Bronchial epithelial cell (primary cell): Measurements from ENCODE around the gene ZBP1. TPM values are rescaled to one million over a fixed set of nuclear protein-coding genes. Genes with fewer than 3 reads are reported as not detected.

Experiments used
- DNase-seq: peaks from one replicate; pipeline ENCODE4 v3.0.0-alpha.2; 2010; ENCODE audit warnings: low read depth
- FAIRE-seq: peaks from 2 replicates; lab custom pipeline; 2011; peaks lifted over from hg19 to GRCh38; lab: Jason Lieb, UNC
- H3K27me3 ChIP-seq: 2 replicates; pipeline ENCODE4 v1.5.1; 2011; ENCODE audit warnings: low read length; ENCODE audit not compliant: control insufficient read depth, insufficient read depth
- H3K36me3 ChIP-seq: 2 replicates; pipeline ENCODE4 v1.5.1; 2011; ENCODE audit warnings: low read length; ENCODE audit not compliant: control insufficient read depth, insufficient read depth
- H3K4me3 ChIP-seq: 2 replicates; pipeline ENCODE4 v1.5.1; 2011; ENCODE audit warnings: mild to moderate bottlenecking, low read depth, low read length, control low read depth
- total RNA-seq: library from RNA; depleted of rRNA; stranded (reverse); fragments of >200 nt; gene quantifications from 2 replicates; pipeline ENCODE4 v1.2.1, GENCODE V29; 2014
- TF ChIP-seq, protein P1 (sequence below): IDR thresholded peaks from 2 replicates; pipeline ENCODE4 v1.5.1; 2011; ENCODE audit warnings: mild to moderate bottlenecking, moderate library complexity, low read length, control low read depth, inconsistent platforms; ENCODE audit not compliant: insufficient read depth, severe bottlenecking

The ZBP1 gene
- total RNA-seq, 1 donor from 2014 or later = not detected

DNA sequence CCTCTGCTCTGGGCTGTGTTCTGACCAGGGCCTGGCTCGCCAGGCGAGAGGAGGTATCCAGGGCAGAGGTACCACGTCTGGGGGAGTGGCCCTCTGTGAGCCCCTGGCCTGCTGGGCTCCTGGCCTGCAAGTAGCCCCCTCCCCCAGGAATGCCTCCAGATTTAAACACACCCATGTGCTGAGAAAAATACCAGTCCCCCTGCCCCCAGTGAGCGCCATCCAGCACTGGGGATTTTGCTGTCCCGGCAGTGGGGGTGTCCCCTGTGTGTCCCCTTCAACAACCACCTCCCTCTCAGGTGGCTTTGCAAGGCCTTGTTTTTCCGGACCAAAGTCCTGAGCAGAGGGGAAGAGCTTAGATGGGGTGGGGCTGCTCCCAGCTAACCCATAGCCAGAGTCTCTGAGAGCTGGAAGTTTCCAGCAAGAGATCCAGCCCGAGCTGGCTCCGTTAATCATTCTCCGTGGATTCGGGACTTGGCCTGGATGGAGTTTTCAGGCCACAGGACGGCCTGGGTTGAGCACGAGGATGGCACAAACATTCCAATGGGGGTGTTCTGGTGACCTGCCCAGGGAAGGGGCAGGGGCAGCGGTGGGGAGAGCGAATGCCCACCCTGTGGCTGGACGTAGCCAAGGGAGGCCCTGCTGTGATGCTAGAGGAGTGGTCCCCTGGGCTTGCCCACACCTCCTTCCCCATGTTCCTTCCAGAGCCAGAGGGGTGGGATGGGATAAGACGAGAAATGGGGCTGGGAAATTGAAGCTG, 30.3 kb downstream of the ZBP1 start:
- FAIRE-seq = no peak
- no peaks in the 10 kb centered on the region for H3K27me3 ChIP-seq
- no peak overlapping the region for H3K4me3 ChIP-seq
- TF ChIP-seq, protein P1, sequence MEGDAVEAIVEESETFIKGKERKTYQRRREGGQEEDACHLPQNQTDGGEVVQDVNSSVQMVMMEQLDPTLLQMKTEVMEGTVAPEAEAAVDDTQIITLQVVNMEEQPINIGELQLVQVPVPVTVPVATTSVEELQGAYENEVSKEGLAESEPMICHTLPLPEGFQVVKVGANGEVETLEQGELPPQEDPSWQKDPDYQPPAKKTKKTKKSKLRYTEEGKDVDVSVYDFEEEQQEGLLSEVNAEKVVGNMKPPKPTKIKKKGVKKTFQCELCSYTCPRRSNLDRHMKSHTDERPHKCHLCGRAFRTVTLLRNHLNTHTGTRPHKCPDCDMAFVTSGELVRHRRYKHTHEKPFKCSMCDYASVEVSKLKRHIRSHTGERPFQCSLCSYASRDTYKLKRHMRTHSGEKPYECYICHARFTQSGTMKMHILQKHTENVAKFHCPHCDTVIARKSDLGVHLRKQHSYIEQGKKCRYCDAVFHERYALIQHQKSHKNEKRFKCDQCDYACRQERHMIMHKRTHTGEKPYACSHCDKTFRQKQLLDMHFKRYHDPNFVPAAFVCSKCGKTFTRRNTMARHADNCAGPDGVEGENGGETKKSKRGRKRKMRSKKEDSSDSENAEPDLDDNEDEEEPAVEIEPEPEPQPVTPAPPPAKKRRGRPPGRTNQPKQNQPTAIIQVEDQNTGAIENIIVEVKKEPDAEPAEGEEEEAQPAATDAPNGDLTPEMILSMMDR = no peak
- H3K36me3 ChIP-seq = no peaks in the 10 kb centered on the region
- DNase-seq = no peak

DNA sequence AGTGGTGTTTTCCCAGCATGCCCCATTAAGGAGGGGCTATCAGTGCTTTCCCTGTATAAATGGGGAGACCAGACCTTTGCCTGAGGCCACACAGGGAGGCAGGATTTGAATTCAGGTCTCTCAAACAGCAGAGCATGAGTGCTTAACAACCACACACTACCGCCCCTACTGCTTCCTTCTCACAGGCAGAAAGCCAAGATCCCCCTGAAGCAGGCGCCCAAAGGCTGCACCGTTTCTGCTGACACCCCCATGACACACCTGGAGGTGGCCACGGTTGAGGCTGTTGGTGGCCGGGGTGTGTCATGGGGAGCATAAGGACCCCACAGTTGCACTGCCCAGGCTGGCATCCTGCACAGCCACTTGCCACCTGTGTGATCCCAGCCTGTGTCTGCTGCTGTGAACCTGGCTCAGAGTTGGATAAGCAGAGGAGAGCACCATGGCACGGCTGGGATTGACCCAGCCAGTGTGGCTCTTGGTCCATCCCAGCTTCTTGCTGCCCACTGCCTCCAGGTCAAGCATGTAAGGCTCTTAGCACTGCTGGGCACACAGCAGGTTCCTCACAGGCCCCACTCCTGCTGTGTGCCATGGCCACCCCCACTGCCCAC, 31.0 kb downstream of the ZBP1 start:
- no peaks in the 10 kb centered on the region for H3K27me3 ChIP-seq
- DNase-seq = no peak
- no peak for FAIRE-seq

DNA sequence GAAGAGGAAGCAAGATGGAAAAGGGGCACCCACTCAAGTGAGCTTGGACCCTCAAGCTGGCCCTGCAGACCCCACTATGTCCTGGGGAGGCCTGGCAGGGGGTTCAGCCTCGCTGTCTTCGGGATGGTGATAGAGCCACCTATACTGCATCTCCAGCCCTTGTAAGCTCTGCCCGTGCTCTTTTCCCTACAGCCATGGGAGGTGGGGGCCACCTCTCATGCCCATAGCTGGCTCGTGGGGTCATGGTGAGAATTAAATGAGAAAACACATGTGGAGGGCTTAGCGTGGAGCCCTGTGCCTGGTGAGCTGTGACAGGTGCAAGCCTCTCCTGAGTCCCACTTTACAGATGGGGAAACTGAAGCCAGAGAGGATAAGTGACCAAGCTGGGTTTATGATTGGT, 31.6 kb downstream of the ZBP1 start:
- FAIRE-seq = no peak
- TF ChIP-seq, protein P1 = no peak
- H3K27me3 ChIP-seq = no peaks in the 10 kb centered on the region

More for the DNA sequence above, 31.0 kb downstream of the ZBP1 start:
- TF ChIP-seq, protein P1 = no peak
- Histone ChIP-seq H3K36me3 (no peaks in the 10 kb centered on the region), H3K4me3 (no peak overlapping the region)

DNA sequence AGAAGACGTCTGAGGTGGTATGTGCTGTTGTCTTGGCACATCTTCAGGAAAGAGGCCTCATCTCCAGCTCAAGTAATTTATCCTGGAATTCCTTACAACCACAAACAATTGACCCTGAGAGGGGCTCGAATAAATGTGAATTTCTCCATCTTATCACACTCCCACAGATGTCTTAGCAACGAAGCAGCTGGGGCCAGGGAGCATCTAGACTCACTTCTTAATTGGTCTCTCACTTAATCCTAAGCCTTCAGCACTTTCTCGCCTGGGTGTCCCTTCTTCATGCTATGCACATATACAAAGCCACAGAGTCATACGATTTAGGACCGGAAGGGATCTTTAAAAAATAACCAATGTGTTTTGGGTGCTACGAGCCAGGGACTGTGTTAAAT, 32.2 kb downstream of the ZBP1 start:
- FAIRE-seq (no peak), DNase-seq (no peak)
- Histone ChIP-seq H3K36me3 (no peaks in the 10 kb centered on the region), H3K4me3 (no peak overlapping the region), H3K27me3 (no peaks in the 10 kb centered on the region)
- TF ChIP-seq, protein P1 = no peak

More for the DNA sequence above, 31.6 kb downstream of the ZBP1 start:
- Histone ChIP-seq H3K36me3 (no peaks in the 10 kb centered on the region), H3K4me3 (no peak overlapping the region)
- no peak for DNase-seq

DNA sequence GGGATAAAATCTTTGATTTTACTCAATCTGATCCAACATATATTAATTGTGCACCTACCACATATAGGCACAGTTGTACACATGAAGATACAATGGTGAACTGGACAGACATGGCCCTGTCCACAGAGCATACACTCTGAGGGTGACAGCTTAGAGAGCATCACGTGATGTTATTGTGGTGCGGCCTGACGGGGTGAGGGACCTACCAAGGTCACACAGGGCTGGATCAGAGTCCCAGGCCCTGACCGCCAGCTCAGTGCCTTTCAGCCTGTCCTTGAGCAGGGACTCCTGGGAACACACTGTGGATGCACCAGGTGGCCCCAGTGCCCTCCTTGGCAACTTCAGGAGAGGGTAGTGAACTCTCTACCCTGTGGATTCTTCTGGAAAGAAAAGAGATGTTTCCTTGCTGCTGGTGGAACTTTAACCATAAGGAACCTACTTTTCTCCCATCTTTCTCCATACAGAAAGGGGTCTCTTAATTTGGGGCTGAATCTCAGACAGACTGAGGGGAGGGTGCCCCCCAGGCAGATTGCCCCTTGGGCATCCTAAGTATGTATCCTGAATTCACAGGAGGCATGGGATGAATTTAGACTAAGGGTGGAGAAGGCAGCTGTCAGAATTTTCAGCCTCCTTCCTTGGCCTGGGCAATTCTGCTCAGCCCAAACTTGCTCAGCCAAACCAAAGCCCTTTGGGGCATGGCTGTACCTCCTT, 32.8 kb downstream of the ZBP1 start:
- no peaks in the 10 kb centered on the region for H3K27me3 ChIP-seq
- TF ChIP-seq, protein P1 = no peak
- H3K4me3 ChIP-seq = no peak overlapping the region
- H3K36me3 ChIP-seq = no peaks in the 10 kb centered on the region
- no peak for FAIRE-seq
- DNase-seq = no peak
